Left forelimb (tissue), 1 donor: ENCODE results near the gene BPIFB3.

Experiments used
- DNase-seq: peaks from one replicate; pipeline ENCODE4 v3.0.0-alpha.2; 2018; ENCODE audit warnings: low spot score

The BPIFB3 gene, protein sequence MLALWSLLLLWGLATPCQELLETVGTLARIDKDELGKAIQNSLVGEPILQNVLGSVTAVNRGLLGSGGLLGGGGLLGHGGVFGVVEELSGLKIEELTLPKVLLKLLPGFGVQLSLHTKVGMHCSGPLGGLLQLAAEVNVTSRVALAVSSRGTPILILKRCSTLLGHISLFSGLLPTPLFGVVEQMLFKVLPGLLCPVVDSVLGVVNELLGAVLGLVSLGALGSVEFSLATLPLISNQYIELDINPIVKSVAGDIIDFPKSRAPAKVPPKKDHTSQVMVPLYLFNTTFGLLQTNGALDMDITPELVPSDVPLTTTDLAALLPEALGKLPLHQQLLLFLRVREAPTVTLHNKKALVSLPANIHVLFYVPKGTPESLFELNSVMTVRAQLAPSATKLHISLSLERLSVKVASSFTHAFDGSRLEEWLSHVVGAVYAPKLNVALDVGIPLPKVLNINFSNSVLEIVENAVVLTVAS

GRCh38 chr20:33053291-33054106 lies at the start of gene BPIFB3:
Gene BPIFB3, plus strand, starts transcription at chr20:33053903. Its CDS starts 1,533 bp downstream, at chr20:33055436.
- no peak for DNase-seq

DNA sequence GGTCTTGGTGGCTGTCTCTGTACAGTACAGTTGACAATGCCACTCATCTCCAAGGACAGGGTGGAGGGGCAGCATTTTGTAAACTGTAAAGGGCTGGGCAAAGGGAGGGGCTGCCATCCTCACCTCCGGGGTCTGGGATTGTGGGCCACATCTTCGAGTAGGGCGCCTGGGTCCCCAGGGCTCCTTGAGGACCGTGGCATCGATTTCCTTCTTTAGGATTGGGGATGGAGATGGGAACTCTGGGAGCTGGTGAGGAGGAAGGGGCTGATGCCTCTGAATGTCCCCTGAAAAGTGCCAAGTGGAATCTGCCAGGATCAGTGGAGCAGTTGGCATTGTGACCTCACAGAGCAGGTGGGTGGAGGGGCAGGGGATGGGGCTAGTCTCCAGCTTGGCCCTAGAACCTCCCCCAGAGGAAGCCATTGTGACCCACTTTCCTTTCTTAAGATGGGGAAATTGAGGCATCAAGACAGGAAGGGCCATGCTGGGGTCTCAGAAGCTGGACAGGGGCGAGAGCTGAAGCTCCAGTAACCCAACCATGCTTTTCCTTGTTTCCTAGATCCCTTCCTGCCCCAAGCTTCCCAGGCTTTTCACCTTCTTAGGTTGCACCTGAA lies 49.5 kb upstream of the BPIFB3 start, which contains the start of gene SUN5:
SUN5 (minus strand) TSS at position 293 of the 611 bp plus-strand sequence; CDS start at position 200, 93 bp downstream.
- DNase-seq, result no peak

DNA sequence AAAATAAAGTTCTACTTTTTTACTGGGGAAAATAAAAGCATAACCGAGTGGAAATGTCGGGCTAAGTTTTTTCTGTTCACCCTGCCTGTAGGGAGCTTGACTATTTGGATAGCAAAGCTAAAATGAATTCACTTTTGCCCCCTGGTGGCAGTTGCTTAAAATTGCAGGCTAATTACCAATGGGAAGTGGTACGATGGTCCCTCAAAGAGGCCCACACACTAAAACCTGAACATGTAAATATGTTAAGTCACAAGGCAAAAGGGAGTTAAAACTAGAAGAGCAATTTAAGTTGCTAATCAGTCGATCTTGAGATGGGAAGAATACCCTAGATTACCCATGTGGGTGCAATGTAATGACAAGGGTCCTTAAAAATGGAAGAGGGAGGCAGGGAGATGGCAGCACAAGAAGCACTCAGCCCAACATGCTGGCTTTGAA lies 48.6 kb upstream of the BPIFB3 start:
- no peak for DNase-seq

GRCh38 chr20:33005908-33006775 lies 47.6 kb upstream of the BPIFB3 start:
- DNase-seq, result no peak

DNA sequence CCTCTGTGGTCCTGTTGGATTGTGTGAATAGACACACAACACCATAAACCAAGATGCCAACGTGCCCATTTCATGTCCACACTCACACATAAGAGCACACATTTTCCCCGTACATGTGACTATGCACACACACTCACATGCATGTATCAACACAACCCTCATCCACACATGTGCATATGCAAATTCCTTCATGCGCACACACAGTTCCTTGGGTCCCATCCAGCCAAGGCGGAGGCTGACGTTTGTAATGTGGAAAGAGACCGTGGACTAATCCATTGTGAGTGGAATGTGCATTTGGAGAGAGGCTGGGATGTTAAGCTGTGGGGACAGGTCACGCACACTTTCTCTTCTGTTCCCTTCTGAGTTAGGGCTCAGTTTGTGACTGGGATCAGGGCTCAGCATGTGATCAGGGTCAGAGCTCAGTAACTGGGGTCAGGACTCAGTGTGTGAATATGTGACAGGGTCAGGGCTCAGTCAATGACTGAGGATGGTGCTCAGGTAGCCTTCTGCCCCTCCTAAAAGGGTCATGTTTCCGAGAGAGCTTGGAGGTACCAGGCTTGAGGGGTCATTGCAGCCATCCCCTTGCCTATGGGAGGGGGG lies 46.8 kb upstream of the BPIFB3 start:
- no peak for DNase-seq

- DNase-seq, result no peak
Observed at GRCh38 chr20:33007376-33008335, 46.0 kb upstream of the BPIFB3 start, which contains the start of gene BPIFB2. Gene BPIFB2, plus strand, starts transcription at chr20:33007704. Its CDS starts 871 bp downstream, at chr20:33008575.

DNA sequence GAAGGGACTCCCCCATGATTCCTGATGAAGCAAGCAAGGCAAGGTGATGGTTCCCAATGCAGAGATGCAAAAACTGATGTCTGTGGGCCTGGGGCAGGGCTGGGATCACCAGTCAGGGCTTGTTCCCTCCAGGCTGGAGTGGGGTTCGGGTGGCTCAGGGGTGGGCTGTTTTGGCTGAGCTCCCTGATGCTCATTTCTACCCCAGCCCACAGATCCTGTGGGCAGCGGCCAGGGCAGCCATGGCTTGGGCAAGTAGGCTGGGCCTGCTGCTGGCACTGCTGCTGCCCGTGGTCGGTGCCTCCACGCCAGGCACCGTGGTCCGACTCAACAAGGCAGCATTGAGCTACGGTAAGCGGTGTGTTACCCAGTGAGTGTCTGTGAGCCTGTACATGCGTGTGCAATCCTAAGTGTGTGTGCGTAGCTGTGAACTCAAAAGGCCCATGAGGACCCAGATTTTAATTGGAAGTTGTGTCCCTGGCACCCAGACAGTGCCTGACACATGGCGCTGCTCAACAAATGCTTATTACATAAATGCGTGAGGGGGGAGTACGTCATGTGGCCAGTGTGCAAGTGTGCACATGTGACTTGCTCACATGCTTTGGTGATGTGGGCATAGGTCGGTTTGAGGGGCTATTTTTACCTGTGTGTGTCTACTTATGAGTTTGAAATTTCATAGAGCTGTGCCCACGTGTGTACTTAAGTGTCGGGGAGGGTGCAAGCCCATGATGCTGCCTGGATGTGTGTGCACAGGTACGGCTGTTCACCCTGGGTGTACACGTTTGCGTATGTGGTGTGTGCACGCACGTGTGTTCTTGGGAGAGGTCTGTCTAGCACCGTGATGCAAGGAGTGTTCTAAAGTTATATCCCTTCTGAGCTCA lies 45.1 kb upstream of the BPIFB3 start:
- DNase-seq, result no peak

DNA sequence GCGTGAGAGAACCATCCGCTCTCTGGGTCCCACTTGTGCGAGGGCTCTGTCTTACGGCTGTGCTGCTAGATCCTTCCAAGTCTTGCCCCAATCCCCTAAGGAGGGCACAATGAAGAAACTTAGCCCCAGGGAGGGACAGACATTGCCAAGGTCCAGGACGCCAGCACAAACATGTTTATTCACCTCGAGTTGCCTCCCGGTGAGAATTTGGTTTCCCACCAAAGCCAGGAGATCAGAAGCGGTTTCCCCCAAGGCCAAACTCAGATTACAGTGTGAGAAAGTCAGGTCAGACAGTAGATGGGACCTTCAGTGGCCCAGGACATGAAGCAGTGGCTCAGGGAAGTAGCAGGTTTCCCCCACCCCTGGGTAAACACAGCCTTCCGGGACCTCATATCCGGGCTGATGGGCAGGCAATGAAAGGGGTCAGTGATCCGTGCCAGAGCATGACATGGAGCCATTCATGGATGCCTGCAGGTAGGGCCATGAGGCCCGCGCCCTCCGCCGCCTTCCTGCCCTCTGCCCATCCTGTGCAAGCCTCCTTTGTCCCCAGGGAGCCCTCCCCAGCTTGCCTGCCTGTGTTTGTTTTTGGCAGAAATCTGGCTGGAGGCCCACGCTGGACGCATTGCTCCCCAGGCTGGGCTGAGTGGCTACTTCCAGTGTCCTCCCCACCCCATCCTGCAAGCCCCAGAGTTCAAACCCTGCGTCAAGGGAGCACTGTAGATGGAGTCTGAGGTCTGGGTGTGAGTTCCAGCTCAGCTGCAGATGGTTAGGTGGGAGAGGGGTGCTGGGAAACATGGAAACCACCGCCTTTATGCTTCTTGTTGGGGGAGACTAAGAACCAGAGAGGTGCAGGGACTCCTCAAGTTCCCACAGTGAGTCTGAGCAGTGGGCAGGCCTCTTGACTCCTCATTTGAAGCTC lies 44.2 kb upstream of the BPIFB3 start:
- DNase-seq, result no peak

DNA sequence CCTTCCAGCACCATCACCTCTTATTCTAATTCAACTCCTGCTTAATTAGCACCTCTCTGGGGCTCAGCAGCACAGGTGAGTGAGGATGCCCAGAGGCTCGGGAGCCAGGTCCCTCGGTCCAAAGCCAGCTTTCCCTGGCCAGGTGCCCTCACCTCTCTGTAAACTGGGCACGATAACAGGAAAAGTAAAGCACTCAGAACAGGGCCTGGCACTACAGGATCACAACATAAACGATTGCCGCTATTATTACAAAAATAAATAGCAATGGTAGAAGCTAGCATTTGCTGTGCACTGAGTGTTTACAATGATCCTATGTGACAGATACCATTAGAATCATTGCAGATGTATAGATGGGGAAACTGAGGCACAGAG lies 43.6 kb upstream of the BPIFB3 start:
- no peak for DNase-seq

GRCh38 chr20:33010674-33011449 lies 42.8 kb upstream of the BPIFB3 start:
- DNase-seq, result no peak

- no peak for DNase-seq
Observed at GRCh38 chr20:33012327-33013189, 41.1 kb upstream of the BPIFB3 start.

- no peak for DNase-seq
Observed at GRCh38 chr20:33013701-33014326, 39.9 kb upstream of the BPIFB3 start.

DNA sequence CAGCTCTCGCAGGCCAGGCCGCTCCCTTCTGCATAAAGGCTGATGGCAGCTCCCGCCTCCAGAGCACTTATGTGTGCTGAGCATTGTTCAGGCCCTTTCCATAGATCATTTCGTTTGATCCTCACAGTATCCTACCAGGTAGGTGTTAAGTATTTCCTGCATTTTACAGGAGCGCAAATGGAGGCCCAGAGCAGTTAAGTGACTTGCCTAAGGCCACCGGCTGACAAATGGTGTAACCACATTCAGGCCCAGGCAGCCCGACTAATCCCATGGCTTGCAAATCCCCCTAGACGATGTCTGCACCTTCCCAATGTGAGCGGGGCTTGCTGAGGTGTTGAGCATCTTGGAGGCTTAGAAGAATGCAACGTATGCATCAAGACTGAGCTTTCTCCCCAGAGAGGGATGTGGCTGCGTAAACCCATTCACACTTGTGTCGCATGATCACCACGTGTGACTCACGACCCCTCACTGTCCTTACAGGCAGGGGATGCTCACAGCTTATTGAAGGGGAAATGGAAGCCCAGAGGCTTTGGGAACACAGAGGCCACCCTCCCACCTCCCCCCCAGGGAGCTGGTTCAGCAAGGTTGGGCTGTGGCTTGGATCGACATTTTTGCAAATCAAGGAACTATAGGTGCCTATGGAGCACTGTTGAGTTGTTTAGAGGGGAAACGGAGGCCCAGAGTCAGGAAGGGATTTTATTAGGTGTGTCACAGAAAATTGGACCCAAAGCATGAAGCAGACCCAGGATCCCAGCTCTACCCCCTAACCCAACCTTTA lies 39.2 kb upstream of the BPIFB3 start:
- DNase-seq, result no peak

DNA sequence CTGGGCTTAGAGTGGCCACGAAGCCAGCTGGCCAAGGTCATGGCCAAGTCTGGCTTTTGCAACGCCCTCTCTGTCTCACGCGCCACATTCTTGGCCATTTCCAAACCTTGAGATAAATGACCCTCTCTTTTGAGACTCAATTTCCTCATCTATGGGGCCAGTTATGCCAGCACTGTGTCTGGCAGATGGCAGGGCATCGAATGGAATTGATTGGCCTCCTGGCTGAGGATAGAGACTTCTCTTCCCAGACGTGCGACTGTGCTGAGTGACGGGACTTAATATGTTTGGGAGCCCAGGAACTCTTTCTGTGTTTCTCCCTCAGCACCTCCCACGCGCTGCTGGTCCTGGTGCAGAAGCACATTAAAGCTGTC lies 38.6 kb upstream of the BPIFB3 start:
- no peak for DNase-seq
